ENCODE data around the gene GTSE1. TPM values are rescaled to one million over a fixed set of nuclear protein-coding genes. Genes with fewer than 3 reads are reported as not detected.

Gene GTSE1
- total and polyA plus RNA-seq, 2 of the 13 experiments (the other 11 are each of a cell fraction or from before 2014, with no cell fraction given), result 10.7 to 13.5 TPM

GRCh38 chr22:46297151-46297812 is 612 bp downstream of the GTSE1 start:
- peaks cover 25% of the 10 kb centered on the region for H3K79me2 ChIP-seq (ENCODE audit: insufficient read depth, low read length)
- peak; percentile 11 for DNase-seq (ENCODE audit: low spot score)
- peak overlapping the region; percentile 82 to 91 (median 84) for H3K4me3 ChIP-seq (replicated peaks in 1 of 3; ENCODE audit: insufficient read depth in 1 of 3, low read depth in 2 of 3, low read length in 3 of 3)
- under 1% methylated on average over 12 of the region's 32 CpGs for WGBS (ENCODE audit: low lambda C conversion rate)
- peaks cover 6 to 33% of the 10 kb centered on the region in 2 experiments for H3K36me3 ChIP-seq (replicated peaks in 1 of 2; ENCODE audit: control insufficient read depth in 1 of 2, insufficient read depth in 2 of 2, low read length in 2 of 2)
- BruUV-seq (replicated peaks), result TSS peak; percentile 58
- no peaks in the 10 kb centered on the region for H4K20me1 ChIP-seq (ENCODE audit: insufficient read depth, low read length)
- peak; percentile 28 for ATAC-seq
- peak overlapping the region; percentile 77 for H3K9ac ChIP-seq (ENCODE audit: insufficient read depth, low read depth, low read length)
- intact Hi-C loops (cut with micrococcal nuclease; ENCODE audit: unreplicated experiment), result no loop called here
- POLR2A ChIA-PET, result no interaction called here
- no peaks in the 10 kb centered on the region for H3K9me3 ChIP-seq (ENCODE audit: low read length)
- in situ Hi-C loops (cut with HindIII; ENCODE audit: extremely low pct_ligation_motif_present, low pct_unique_long_range_greater_than_20kb), result no loop called here
- peak overlapping the region; percentile 96 for H3K4me2 ChIP-seq (ENCODE audit: low read depth, low read length)
- H3K4me1 ChIP-seq (ENCODE audit: insufficient read depth, low read length), result peaks cover 33% of the 10 kb centered on the region
- FAIRE-seq, result no peak
- no peaks in the 10 kb centered on the region; a peak in 1 of 5 replicates for H3K27me3 ChIP-seq (ENCODE audit: control insufficient read depth in 1 of 2, insufficient read depth in 2 of 2, low read length in 2 of 2)
- H3K27ac ChIP-seq (ENCODE audit: extremely low read length, insufficient read depth, low read length), result peak overlapping the region; percentile 62
- CTCF ChIA-PET (ENCODE audit: low intra/inter-chr PET ratio, low total read pairs), result no interaction called here
- H2AFZ ChIP-seq (ENCODE audit: low read length), result no peak overlapping the region
- TF ChIP-seq ETV6 (CRISPR knock-in tag; conservative IDR thresholded peaks at IDR 0.05) (no peak), RBFOX2 (IDR thresholded peaks at IDR 0.05; ENCODE audit: low read depth, low read length) (0 out of 2 replicates have a peak, but pooled peaks have one; percentile 12), GFI1 (CRISPR knock-in tag; IDR thresholded peaks at IDR 0.05; ENCODE audit: borderline replicate concordance) (0 out of 2 replicates have a peak, but pooled peaks have one; percentile 37), ARID2 (CRISPR knock-in tag; IDR thresholded peaks at IDR 0.05; ENCODE audit: borderline replicate concordance) (no peak), ZNF850 (CRISPR knock-in tag; conservative IDR thresholded peaks at IDR 0.05) (no peak), AGO2 (optimal IDR thresholded peaks at IDR 0.05; ENCODE audit: low read depth, low read length) (peak; percentile 14), PREB (CRISPR knock-in tag; IDR thresholded peaks at IDR 0.05) (no peak), POGZ (CRISPR knock-in tag; IDR thresholded peaks at IDR 0.05) (no peak), USF2 (IDR thresholded peaks at IDR 0.05; ENCODE audit: low read depth, low read length) (no peak), USF2 (CRISPR knock-in tag; IDR thresholded peaks at IDR 0.05; ENCODE audit: borderline replicate concordance) (no peak), ZNF567 (CRISPR knock-in tag; IDR thresholded peaks at IDR 0.05; ENCODE audit: borderline replicate concordance) (0 out of 2 replicates have a peak, but pooled peaks have one; percentile 32), TCF7L2 (IDR thresholded peaks at IDR 0.05; ENCODE audit: low read depth, low read length) (no peak), NFYC (CRISPR knock-in tag; IDR thresholded peaks at IDR 0.05) (no peak), ASH2L (IDR thresholded peaks at IDR 0.05; ENCODE audit: insufficient read length, low read depth, low read length) (peak; percentile 20), HNF1B (CRISPR knock-in tag; IDR thresholded peaks at IDR 0.05) (0 out of 2 replicates have a peak, but pooled peaks have one; percentile 34), ZFP91 (CRISPR knock-in tag; IDR thresholded peaks at IDR 0.05; ENCODE audit: borderline replicate concordance) (0 out of 2 replicates have a peak, but pooled peaks have one; percentile 55)

All from HepG2 (cell line).